Activated CD4-positive, alpha-beta T cell treated with anti-CD3 and anti-CD28 coated beads, Interleukin-2, Interleukin-6, amounts not matched to agents 100 ng/mL and 50 ng/mL, durations not matched to agents 16 hours and 8 hours (primary cell): ENCODE data around the gene ARFGAP2.

ENCODE experiments used
- DNase-seq: peaks from one replicate; pipeline ENCODE4 v3.0.0-alpha.2; 2020

Gene ARFGAP2

GRCh38 chr11:47166368-47166767 is 10.3 kb downstream of the ARFGAP2 start:
- no peak for DNase-seq

GRCh38 chr11:47165253-47165840 is 11.3 kb downstream of the ARFGAP2 start:
- no peak for DNase-seq

- DNase-seq, result no peak
Observed at GRCh38 chr11:47164321-47164720, 12.4 kb downstream of the ARFGAP2 start.

GRCh38 chr11:47163898-47164297 is 12.8 kb downstream of the ARFGAP2 start:
- DNase-seq, result no peak

- DNase-seq, result no peak
Observed at GRCh38 chr11:47163193-47163592, 13.5 kb downstream of the ARFGAP2 start.

GRCh38 chr11:47162426-47162825 is 14.3 kb downstream of the ARFGAP2 start:
- DNase-seq, result no peak

GRCh38 chr11:47161890-47162289 is 14.8 kb downstream of the ARFGAP2 start:
- no peak for DNase-seq

GRCh38 chr11:47161134-47161854 is 15.4 kb downstream of the ARFGAP2 start:
- DNase-seq, result peak; percentile 70

- no peak for DNase-seq
Observed at GRCh38 chr11:47160753-47161133, 15.9 kb downstream of the ARFGAP2 start.

GRCh38 chr11:47158242-47158641 is 18.4 kb downstream of the ARFGAP2 start:
- DNase-seq, result no peak

- no peak for DNase-seq
Observed at GRCh38 chr11:47157805-47158204, 18.9 kb downstream of the ARFGAP2 start.

GRCh38 chr11:47156951-47157350 is 19.7 kb downstream of the ARFGAP2 start:
- no peak for DNase-seq

GRCh38 chr11:47156333-47156732 is 20.3 kb downstream of the ARFGAP2 start:
- no peak for DNase-seq

GRCh38 chr11:47155879-47156278 is 20.8 kb downstream of the ARFGAP2 start:
- DNase-seq, result no peak

- DNase-seq, result peak; percentile 30
Observed at GRCh38 chr11:47154616-47155570, 21.8 kb downstream of the ARFGAP2 start.

- DNase-seq, result peak; percentile 66
Observed at GRCh38 chr11:47152953-47153950, 23.4 kb downstream of the ARFGAP2 start.

GRCh38 chr11:47152126-47152952 is 24.3 kb downstream of the ARFGAP2 start:
- no peak for DNase-seq

GRCh38 chr11:47149782-47150181 is 26.9 kb downstream of the ARFGAP2 start:
- DNase-seq, result no peak

GRCh38 chr11:47148903-47149531 is 27.7 kb downstream of the ARFGAP2 start:
- DNase-seq, result no peak

GRCh38 chr11:47148270-47148669 is 28.4 kb downstream of the ARFGAP2 start:
- no peak for DNase-seq

GRCh38 chr11:47147681-47148080 is 29.0 kb downstream of the ARFGAP2 start:
- no peak for DNase-seq
